GM12873 (cell line): ENCODE data around the gene ITGB3.
A peak's percentile ranks its signal among the peaks of the same experiment; 100 is the strongest.

ENCODE experiments used
- TF ChIP-seq, protein P1 (sequence below): IDR thresholded peaks from 2 replicates; pipeline ENCODE4 v1.5.1; 2012; ENCODE audit warnings: low read depth, mild to moderate bottlenecking, moderate library complexity, low read length, control low read depth; ENCODE audit not compliant: insufficient read depth; ENCODE audit errors: missing control alignments

Gene ITGB3

DNA sequence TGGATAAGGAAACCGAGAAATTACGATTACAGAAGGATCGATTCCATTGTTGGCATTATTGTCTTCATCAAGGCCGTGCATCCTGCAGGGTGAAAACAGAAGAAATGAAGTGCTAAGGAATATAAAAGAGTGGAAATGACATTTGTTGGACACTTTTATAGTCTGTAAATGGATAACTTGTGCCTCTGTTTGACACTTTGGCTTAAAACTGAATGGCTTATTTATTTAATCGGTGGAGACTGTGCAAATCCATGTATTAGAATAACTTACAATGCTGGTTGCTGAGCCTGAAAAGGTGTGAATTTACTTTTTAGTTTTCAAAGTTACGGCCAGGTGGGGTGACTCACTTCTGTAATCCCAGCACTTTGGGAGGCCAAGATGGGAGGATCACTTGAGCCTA lies 31.4 kb downstream of the ITGB3 start:
- TF ChIP-seq, protein P1, sequence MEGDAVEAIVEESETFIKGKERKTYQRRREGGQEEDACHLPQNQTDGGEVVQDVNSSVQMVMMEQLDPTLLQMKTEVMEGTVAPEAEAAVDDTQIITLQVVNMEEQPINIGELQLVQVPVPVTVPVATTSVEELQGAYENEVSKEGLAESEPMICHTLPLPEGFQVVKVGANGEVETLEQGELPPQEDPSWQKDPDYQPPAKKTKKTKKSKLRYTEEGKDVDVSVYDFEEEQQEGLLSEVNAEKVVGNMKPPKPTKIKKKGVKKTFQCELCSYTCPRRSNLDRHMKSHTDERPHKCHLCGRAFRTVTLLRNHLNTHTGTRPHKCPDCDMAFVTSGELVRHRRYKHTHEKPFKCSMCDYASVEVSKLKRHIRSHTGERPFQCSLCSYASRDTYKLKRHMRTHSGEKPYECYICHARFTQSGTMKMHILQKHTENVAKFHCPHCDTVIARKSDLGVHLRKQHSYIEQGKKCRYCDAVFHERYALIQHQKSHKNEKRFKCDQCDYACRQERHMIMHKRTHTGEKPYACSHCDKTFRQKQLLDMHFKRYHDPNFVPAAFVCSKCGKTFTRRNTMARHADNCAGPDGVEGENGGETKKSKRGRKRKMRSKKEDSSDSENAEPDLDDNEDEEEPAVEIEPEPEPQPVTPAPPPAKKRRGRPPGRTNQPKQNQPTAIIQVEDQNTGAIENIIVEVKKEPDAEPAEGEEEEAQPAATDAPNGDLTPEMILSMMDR = no peak

DNA sequence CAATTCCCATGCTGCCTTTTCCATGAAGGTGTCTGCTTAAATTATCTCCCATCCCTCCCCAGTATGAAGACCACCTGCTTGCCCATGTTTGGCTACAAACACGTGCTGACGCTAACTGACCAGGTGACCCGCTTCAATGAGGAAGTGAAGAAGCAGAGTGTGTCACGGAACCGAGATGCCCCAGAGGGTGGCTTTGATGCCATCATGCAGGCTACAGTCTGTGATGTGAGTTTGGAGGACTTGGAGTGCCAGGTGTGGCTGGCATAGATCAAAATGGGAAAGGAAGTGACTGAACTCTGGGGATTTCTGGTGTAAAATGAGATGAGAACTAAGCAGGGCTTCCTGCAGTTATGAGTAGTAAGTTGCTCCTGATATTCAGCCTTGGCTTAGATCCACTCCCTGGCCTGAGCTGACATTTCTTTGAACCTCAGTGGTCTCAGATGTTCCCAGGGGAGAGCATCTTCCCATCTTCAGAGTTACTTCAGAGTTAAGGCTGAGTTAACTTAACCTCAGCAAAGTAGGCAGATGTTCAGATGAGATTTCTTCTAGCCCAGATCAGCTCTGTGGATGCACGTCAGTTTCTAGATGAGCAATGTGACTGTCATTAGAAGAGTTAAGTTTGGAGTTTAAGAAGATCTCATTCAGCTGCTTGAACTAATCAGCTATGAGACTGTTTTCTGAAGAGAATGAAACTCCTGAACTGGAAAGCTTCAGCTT lies 32.7 kb downstream of the ITGB3 start:
- TF ChIP-seq, protein P1 = no peak

DNA sequence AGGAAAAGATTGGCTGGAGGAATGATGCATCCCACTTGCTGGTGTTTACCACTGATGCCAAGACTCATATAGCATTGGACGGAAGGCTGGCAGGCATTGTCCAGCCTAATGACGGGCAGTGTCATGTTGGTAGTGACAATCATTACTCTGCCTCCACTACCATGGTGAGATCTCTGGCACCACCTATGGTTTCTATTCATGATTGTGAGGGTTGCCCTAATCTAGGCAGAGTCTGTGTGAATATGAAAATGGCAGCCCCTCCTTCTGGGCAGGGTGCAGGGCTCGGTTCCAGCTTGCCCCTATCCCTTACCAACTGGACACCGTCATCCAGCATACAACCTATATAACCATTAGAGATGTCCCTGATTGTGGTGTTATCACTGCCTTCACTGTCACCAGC lies 33.4 kb downstream of the ITGB3 start:
- TF ChIP-seq, protein P1 = peak; percentile 44

DNA sequence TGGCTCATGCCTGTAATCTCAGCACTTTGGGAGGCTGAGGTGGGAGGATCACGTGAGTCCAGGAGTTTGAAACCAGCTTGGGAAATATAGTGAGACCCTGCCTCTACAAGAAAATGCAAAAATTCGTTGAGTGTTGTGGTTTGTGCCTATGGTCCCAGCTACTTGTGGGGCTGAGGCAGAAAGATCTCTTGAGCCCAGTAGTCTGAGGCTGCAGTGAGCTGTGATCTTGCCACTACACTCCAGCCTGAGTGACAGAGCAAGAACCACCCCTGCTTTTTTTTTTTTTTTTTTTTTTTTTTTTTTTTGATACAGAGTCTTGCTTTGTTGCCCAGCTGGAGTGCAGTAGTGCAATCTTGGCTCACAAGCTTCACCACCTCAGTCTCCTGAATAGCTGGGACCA lies 34.0 kb downstream of the ITGB3 start:
- TF ChIP-seq, protein P1 = no peak

DNA sequence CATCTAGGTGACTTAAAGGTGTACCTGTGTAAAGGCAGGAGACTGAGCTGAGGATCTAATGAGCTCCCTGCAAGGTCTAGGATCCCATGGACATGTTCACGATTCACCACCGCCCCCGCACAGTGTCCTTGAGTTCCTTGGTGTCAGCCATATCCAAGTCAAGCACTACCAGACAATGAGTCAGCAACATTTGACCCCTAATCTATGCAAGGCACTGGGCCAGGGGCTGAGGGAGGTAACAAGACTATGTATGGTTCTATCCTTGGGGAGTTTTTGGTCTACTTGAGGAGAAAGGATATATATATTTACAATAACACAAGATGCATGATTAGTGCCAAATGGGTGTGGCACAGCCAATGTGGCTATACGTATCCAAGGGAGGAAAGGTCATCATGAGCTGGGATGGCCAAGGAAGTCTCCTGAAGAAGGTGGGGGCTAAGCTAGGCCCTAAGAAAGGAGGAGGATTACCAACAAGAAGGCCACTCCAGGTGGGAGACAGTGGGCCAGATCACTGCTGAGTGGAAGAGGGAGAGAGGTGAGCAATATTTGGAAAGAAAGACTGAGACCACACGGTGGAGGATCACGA lies 35.0 kb downstream of the ITGB3 start:
- TF ChIP-seq, protein P1 = no peak

DNA sequence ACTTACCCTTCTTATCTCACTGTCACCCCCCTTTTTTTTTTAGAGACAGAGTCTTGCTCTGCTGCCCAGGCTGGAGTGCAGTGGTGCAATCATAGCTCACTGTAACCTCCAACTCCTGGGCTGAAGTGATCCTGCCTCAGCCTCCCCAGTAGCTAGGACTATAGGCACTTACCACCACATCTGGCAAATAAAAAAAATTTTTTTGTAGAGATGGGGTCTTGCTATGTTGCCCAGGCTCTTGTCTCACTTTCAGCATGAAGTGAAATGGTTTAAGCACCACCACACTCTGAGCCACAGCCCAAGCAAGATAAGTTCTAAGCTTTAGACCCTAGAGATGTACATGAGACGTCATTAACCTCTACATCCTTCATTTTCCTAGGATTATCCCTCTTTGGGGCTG lies 35.7 kb downstream of the ITGB3 start:
- TF ChIP-seq, protein P1 = no peak

DNA sequence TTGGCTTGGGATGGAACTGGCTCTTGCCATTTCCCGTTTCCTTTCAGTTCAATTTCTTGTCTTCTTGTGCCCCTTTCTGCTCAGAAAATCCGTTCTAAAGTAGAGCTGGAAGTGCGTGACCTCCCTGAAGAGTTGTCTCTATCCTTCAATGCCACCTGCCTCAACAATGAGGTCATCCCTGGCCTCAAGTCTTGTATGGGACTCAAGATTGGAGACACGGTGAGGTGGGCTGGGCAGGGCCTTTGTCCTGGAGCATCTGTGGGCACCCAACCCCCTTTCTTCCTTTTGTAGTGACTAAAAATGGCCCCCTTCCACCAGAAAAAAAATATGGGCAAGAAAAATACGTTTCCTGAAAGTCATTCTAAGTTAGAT lies 37.2 kb downstream of the ITGB3 start:
- TF ChIP-seq, protein P1 = no peak
